HG03097 (cell line): ENCODE measurements around the gene SCO1.

Source experiments
- ATAC-seq: cut with Tn5 transposase; IDR thresholded peaks from one replicate; pipeline ENCODE4 v1.9.1; 2021; ENCODE audit not compliant: unreplicated experiment, low FRiP score

SCO1 gene

GRCh38 chr17:10622617-10623485, 74.5 kb downstream of the SCO1 start:
- ATAC-seq: no peak
